ENCODE results near the gene EHD4.

Gene EHD4

DNA sequence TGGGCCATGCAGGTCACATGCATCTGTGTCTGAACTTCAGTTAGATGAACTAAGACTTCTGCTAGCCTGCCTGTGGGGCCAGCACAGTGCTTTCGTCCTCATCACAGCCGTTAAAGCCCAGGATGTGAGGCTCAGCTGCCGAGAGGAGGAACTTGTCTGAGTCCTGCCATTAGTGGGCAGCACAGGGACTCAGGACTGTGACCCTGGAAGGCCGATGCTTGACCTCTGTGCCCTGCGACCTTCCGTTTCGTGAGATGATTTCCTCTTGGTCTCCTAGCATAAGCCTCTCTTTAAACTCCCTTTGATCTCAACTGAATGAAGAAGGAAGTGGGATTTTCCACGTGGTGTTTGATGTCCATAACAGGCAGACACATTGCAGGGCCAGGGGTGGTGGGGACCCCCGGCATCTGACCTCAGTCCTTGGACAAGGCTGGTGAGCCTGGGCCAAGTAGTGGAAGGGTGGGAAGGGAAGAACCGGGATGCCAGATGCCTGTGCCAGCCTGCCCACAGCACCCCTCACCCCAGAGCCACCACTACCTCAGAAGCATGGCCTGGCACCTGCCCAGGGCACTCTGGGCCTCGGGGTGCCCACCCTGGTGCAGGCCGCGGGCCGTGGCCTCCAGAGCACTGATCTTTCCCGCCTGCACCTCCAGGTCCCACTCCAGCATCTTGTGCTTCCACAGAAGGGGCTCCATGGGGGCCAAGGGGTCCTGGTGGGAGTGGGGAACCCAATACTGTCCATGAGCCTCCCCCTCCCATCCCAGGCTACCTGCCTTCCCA is 112.1 kb downstream of the EHD4 start:
- no peak overlapping the region for H3K4me3 ChIP-seq (ENCODE audit: low read depth, low read length)
- TF ChIP-seq, protein P1, sequence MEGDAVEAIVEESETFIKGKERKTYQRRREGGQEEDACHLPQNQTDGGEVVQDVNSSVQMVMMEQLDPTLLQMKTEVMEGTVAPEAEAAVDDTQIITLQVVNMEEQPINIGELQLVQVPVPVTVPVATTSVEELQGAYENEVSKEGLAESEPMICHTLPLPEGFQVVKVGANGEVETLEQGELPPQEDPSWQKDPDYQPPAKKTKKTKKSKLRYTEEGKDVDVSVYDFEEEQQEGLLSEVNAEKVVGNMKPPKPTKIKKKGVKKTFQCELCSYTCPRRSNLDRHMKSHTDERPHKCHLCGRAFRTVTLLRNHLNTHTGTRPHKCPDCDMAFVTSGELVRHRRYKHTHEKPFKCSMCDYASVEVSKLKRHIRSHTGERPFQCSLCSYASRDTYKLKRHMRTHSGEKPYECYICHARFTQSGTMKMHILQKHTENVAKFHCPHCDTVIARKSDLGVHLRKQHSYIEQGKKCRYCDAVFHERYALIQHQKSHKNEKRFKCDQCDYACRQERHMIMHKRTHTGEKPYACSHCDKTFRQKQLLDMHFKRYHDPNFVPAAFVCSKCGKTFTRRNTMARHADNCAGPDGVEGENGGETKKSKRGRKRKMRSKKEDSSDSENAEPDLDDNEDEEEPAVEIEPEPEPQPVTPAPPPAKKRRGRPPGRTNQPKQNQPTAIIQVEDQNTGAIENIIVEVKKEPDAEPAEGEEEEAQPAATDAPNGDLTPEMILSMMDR (IDR thresholded peaks at IDR 0.05): no peak
- no peaks in the 10 kb centered on the region for H3K27me3 ChIP-seq (ENCODE audit: control insufficient read depth, insufficient read depth, low read length)
- H3K27ac ChIP-seq: no peak overlapping the region
- no peak overlapping the region for H3K9ac ChIP-seq
- no peak overlapping the region for H3K4me2 ChIP-seq (ENCODE audit: low read length)
- H3K36me3 ChIP-seq (ENCODE audit: control insufficient read depth, insufficient read depth, low read length): no peaks in the 10 kb centered on the region
- no peaks in the 10 kb centered on the region for H3K9me3 ChIP-seq (ENCODE audit: control insufficient read depth, low read length)
- no peaks in the 10 kb centered on the region for H3K79me2 ChIP-seq
- H2AFZ ChIP-seq: no peak overlapping the region
- no peaks in the 10 kb centered on the region for H3K4me1 ChIP-seq

DNA sequence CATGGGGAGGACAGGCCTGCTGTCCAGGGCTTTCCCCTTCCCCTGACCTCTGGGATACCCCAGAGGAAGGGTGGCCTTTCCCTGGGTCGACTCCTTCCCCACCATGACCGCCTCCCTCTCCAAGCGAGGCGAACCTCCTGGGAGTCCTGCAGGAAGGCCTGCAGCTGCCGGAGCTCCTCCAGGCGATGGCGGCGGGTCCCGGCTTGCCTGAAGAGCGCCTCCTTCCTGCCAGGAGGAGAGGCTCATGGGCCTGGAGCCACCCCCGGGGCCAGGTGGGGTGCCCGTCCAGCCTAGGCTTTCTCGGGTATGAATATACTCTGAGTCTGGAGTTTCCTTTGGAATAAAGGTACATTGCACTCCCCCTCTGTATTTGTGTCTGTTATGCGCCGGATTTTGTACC is 113.6 kb downstream of the EHD4 start:
- H3K79me2 ChIP-seq: no peaks in the 10 kb centered on the region
- no peak overlapping the region for H3K4me2 ChIP-seq (ENCODE audit: low read length)
- H2AFZ ChIP-seq: no peak overlapping the region
- no peaks in the 10 kb centered on the region for H3K9me3 ChIP-seq (ENCODE audit: control insufficient read depth, low read length)
- no peaks in the 10 kb centered on the region for H3K4me1 ChIP-seq
- H3K9ac ChIP-seq: no peak overlapping the region
- TF ChIP-seq, protein P1 (IDR thresholded peaks at IDR 0.05): no peak
- no peak overlapping the region for H3K27ac ChIP-seq
- H3K36me3 ChIP-seq (ENCODE audit: control insufficient read depth, insufficient read depth, low read length): no peaks in the 10 kb centered on the region
- no peaks in the 10 kb centered on the region for H3K27me3 ChIP-seq (ENCODE audit: control insufficient read depth, insufficient read depth, low read length)
- no peak overlapping the region for H3K4me3 ChIP-seq (ENCODE audit: low read depth, low read length)

DNA sequence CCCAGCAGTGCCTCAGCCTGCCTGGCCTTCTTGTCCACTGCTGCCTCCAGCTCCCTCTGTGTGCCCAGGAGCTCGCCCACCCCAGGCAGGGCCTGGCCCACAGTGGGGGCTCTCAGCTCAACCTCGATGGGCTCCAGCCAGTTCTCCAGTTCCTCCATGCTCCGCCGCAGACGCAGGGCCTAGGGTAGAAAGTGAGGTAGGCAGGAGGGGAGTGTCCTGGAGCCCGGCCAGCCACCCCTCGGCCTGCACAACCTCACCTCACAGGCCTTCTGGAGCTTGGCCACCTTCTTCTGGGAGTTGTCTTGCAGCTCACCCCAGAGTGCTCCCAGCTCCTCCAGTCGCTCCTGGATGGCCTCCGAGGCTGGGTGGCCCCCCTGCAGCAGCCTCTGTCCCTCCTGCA is 115.0 kb downstream of the EHD4 start:
- Histone ChIP-seq H3K27me3 (ENCODE audit: control insufficient read depth, insufficient read depth, low read length) (no peaks in the 10 kb centered on the region), H3K4me3 (ENCODE audit: low read depth, low read length) (no peak overlapping the region), H3K9ac (no peak overlapping the region), H2AFZ (no peak overlapping the region), H3K9me3 (ENCODE audit: control insufficient read depth, low read length) (no peaks in the 10 kb centered on the region), H3K36me3 (ENCODE audit: control insufficient read depth, insufficient read depth, low read length) (no peaks in the 10 kb centered on the region), H3K27ac (no peak overlapping the region), H3K4me1 (no peaks in the 10 kb centered on the region), H3K79me2 (no peaks in the 10 kb centered on the region), H3K4me2 (ENCODE audit: low read length) (no peak overlapping the region)
- TF ChIP-seq, protein P1 (IDR thresholded peaks at IDR 0.05): no peak

DNA sequence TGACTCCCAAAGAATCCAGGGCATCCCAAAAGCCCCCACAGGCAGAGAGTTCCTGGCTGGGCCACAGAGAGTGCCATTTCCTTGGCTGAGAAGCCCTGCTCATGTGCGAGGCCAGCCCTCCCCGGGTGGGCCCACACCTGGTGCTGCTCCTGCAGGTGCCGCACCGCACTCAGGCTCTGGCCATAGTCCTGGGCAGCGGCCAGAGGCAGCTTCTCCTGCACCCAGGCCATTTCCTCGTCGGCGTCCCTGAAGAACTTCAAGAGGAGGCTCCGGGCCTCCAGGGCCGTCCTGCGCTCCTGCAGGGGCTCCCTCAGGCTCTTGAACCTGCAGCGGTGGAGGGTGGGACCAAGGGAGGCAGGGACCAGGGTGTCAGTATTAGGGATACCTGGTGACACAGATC is 115.6 kb downstream of the EHD4 start:
- TF ChIP-seq, protein P1 (IDR thresholded peaks at IDR 0.05): no peak

DNA sequence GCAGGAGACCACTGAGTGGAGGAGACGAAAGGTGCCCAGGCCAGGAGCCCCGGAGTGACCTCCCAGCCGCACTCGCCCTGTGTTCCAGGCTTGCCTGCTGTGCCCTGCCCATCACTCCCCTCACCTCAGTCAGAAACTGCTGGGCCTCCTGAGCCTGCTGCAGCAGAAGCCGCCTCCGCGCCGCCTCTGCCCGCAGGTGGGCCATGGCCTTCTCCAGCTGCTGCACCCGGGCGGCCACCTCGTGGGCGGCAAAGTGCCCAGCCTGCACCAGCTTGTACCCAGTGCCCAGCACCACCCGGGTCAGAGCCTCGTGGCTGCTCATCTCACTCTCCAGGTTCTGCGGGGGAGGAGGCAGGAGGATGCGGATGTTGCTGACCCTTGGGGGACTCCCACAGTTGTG is 116.1 kb downstream of the EHD4 start:
- Histone ChIP-seq H2AFZ (no peak overlapping the region), H3K4me2 (ENCODE audit: low read length) (no peak overlapping the region)

More for the DNA sequence above, 115.6 kb downstream of the EHD4 start:
- no peaks in the 10 kb centered on the region for H3K4me1 ChIP-seq
- H3K4me3 ChIP-seq (ENCODE audit: low read depth, low read length): no peak overlapping the region
- no peak overlapping the region for H3K27ac ChIP-seq
- no peak overlapping the region for H2AFZ ChIP-seq
- H3K36me3 ChIP-seq (ENCODE audit: control insufficient read depth, insufficient read depth, low read length): no peaks in the 10 kb centered on the region
- H3K79me2 ChIP-seq: no peaks in the 10 kb centered on the region
- no peaks in the 10 kb centered on the region for H3K27me3 ChIP-seq (ENCODE audit: control insufficient read depth, insufficient read depth, low read length)
- no peak overlapping the region for H3K4me2 ChIP-seq (ENCODE audit: low read length)
- H3K9me3 ChIP-seq (ENCODE audit: control insufficient read depth, low read length): no peaks in the 10 kb centered on the region
- no peak overlapping the region for H3K9ac ChIP-seq

More for the DNA sequence above, 116.1 kb downstream of the EHD4 start:
- Histone ChIP-seq H3K4me3 (ENCODE audit: low read depth, low read length) (no peak overlapping the region), H3K79me2 (no peaks in the 10 kb centered on the region), H3K27ac (no peak overlapping the region), H3K36me3 (ENCODE audit: control insufficient read depth, insufficient read depth, low read length) (no peaks in the 10 kb centered on the region), H3K27me3 (ENCODE audit: control insufficient read depth, insufficient read depth, low read length) (no peaks in the 10 kb centered on the region), H3K9ac (no peak overlapping the region), H3K4me1 (no peaks in the 10 kb centered on the region), H3K9me3 (ENCODE audit: control insufficient read depth, low read length) (no peaks in the 10 kb centered on the region)
- TF ChIP-seq, protein P1 (IDR thresholded peaks at IDR 0.05): no peak
